Astrocyte (in vitro differentiated cells and primary cell): ENCODE results near the gene PIK3C3.

Experiments used
- CTCF ChIP-seq: IDR thresholded peaks from 2 replicates; pipeline ENCODE4 v1.5.1; 2011; ENCODE audit warnings: low read depth, mild to moderate bottlenecking, inconsistent platforms, low read length, moderate library complexity; ENCODE audit not compliant: insufficient read depth
- EZH2 ChIP-seq: IDR thresholded peaks from 2 replicates; pipeline ENCODE4 v1.6.1; 2012; ENCODE audit warnings: mild to moderate bottlenecking, low read length, inconsistent platforms; ENCODE audit not compliant: insufficient read depth

- TF ChIP-seq CTCF (no peak), EZH2 (no peak)
These were observed 96.4 kb downstream of the PIK3C3 start for GRCh38 chr18:42051411-42051810.
